Neural progenitor cell (in vitro differentiated cells): ENCODE results near the gene RPS19. TPM values are rescaled to one million over a fixed set of nuclear protein-coding genes. Genes with fewer than 3 reads are reported as not detected.

ENCODE experiments used
- DNase-seq: peaks from one replicate; pipeline ENCODE4 v3.0.0-alpha.2; 2016; ENCODE audit warnings: low spot score
- H2AFZ ChIP-seq: fragments of 200-600 bp; sonication (generic); replicated peaks from 2 replicates; pipeline ENCODE4 v1.6.1; 2016; ENCODE audit warnings: antibody characterized with exemption
- H3F3A ChIP-seq: fragments of 200-600 bp; sonication (generic); 2 replicates; pipeline ENCODE4 v1.6.1; 2016; ENCODE audit warnings: antibody characterized with exemption, low read depth
- H3K27ac ChIP-seq: fragments of 200-600 bp; sonication (generic); 2 replicates; pipeline ENCODE4 v1.5.1; 2016; ENCODE audit warnings: mild to moderate bottlenecking
- H3K27me3 ChIP-seq: fragments of 200-600 bp; sonication (generic); 2 replicates; pipeline ENCODE4 v1.6.1; 2016; ENCODE audit warnings: mild to moderate bottlenecking, moderate library complexity
- H3K36me3 ChIP-seq: fragments of 200-600 bp; sonication (generic); 2 replicates; pipeline ENCODE4 v1.5.1; 2016
- H3K4me1 ChIP-seq: fragments of 200-600 bp; sonication (generic); 2 replicates; pipeline ENCODE4 v1.6.1; 2016; ENCODE audit warnings: mixed run types
- H3K4me2 ChIP-seq: fragments of 200-600 bp; sonication (generic); 2 replicates; pipeline ENCODE4 v1.6.1; 2016
- H3K4me3 ChIP-seq: fragments of 200-600 bp; sonication (generic); 2 replicates; pipeline ENCODE4 v1.5.1; 2016
- H3K79me2 ChIP-seq: fragments of 200-600 bp; sonication (generic); 2 replicates; pipeline ENCODE4 v1.6.1; 2016; ENCODE audit warnings: low read depth
- H3K9ac ChIP-seq: fragments of 200-600 bp; sonication (generic); 2 replicates; pipeline ENCODE4 v1.6.1; 2016
- H3K9me3 ChIP-seq: fragments of 200-600 bp; sonication (generic); 2 replicates; pipeline ENCODE4 v1.5.1; 2016; ENCODE audit warnings: low read depth
- H4K20me1 ChIP-seq: fragments of 200-600 bp; sonication (generic); 2 replicates; pipeline ENCODE4 v1.6.1; 2016; ENCODE audit warnings: low read depth
- H3K27ac Mint-ChIP-seq: 3 replicates; pipeline ENCODE4 v1.8.0; 2021; ENCODE audit warnings: mixed read lengths
- H3K27me3 Mint-ChIP-seq: 2 replicates; pipeline ENCODE4 v1.8.0; 2022; ENCODE audit warnings: low read depth, mild to moderate bottlenecking, inconsistent platforms, moderate library complexity, mixed read lengths; ENCODE audit not compliant: insufficient read depth
- H3K36me3 Mint-ChIP-seq: 3 replicates; pipeline ENCODE4 v1.8.0; 2021; ENCODE audit warnings: mixed read lengths
- H3K4me1 Mint-ChIP-seq: 3 replicates; pipeline ENCODE4 v1.8.0; 2021; ENCODE audit warnings: mixed read lengths
- H3K4me3 Mint-ChIP-seq: 3 replicates; pipeline ENCODE4 v1.8.0; 2021; ENCODE audit warnings: mild to moderate bottlenecking, moderate library complexity, mixed read lengths
- H3K9me3 Mint-ChIP-seq: 3 replicates; pipeline ENCODE4 v1.8.0; 2020; ENCODE audit warnings: mixed read lengths
- CTCF ChIP-seq: fragments of 200-600 bp; sonication (generic); IDR thresholded peaks from 2 replicates; pipeline ENCODE4 v1.5.1; 2017; ENCODE audit warnings: antibody characterized with exemption, mild to moderate bottlenecking
- EZH2 ChIP-seq: fragments of 200-600 bp; sonication (generic); IDR thresholded peaks from 2 replicates; pipeline ENCODE4 v1.6.1; 2017; ENCODE audit warnings: antibody characterized with exemption, mild to moderate bottlenecking, moderate library complexity
- EZH2phosphoT487 ChIP-seq: fragments of 200-600 bp; sonication (generic); IDR thresholded peaks from 2 replicates; pipeline ENCODE4 v1.6.1; 2017; ENCODE audit warnings: antibody characterized with exemption
- total RNA-seq: library from RNA; depleted of rRNA; stranded (reverse); fragments of >200 nt; gene quantifications from 2 replicates; pipeline ENCODE4 v1.2.3, GENCODE V29; 2015; ENCODE audit warnings: low replicate concordance

RPS19 gene
- total RNA-seq, 1 donor from 2014 or later = 1,422 TPM

DNA sequence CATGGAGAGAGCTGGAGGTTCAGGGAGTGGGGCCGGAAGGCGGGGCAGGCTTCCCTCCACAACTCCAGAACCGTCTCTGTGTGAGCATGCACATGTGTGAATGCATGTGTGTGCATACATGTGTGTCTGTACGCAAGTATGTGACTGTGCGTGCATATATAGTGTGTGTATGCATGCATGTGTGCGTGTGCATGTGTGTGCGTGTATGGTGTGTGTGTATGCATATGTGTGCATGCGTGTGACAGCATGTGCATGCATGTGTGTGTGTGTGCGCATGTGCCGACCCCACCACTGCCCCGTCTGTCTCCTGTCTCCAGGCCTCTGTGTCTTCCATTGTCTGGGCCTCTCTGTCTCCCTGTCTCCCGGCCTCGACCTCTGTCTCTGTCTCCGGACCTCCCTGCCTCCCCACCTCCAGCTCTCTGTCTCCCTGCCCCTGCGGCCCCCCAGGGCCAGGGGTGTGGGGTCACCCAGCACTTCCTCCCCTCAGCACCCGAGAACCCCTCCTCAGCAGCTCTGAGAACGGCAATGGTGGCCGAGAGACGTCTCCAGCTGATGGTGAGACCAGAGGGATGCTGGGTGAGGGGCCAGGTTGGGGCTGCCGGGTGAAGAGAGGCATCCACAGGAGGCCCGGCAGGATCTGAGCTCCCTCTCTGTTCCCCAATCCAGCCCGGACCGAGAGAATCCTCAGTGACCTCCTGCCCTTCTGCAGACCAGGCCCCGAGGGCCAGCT, 45.4 kb downstream of the RPS19 start:
- H3K36me3 Mint-ChIP-seq = peaks cover 5% of the 10 kb centered on the region
- H3K4me1 Mint-ChIP-seq = no peaks in the 10 kb centered on the region

GRCh38 chr19:41906271-41906670, 46.2 kb downstream of the RPS19 start:
- Histone ChIP-seq H3K4me3 (no peak overlapping the region), H4K20me1 (peaks cover 4% of the 10 kb centered on the region), H3K79me2 (no peaks in the 10 kb centered on the region), H3K9ac (no peak overlapping the region), H3K9me3 (no peaks in the 10 kb centered on the region), H2AFZ (no peak overlapping the region), H3K4me1 (no peaks in the 10 kb centered on the region), H3K27ac (no peak overlapping the region), H3K27me3 (peaks cover 26% of the 10 kb centered on the region), H3K4me2 (no peak overlapping the region), H3F3A (no peaks in the 10 kb centered on the region), H3K36me3 (no peaks in the 10 kb centered on the region)
- no peak for TF ChIP-seq EZH2
- no peak for TF ChIP-seq CTCF
- no peak for TF ChIP-seq EZH2phosphoT487
- no peak overlapping the region for H3K27ac Mint-ChIP-seq
- no peaks in the 10 kb centered on the region for H3K9me3 Mint-ChIP-seq
- H3K27me3 Mint-ChIP-seq = peaks cover 9% of the 10 kb centered on the region
- no peak for DNase-seq
- peaks cover 5% of the 10 kb centered on the region for H3K36me3 Mint-ChIP-seq
- no peaks in the 10 kb centered on the region for H3K4me1 Mint-ChIP-seq
- no peak overlapping the region for H3K4me3 Mint-ChIP-seq

More for the DNA sequence above, 45.4 kb downstream of the RPS19 start:
- peaks cover 1% of the 10 kb centered on the region for H4K20me1 ChIP-seq
- H3K27ac ChIP-seq = no peak overlapping the region
- no peak overlapping the region for H3K9ac ChIP-seq
- no peaks in the 10 kb centered on the region for H3K9me3 Mint-ChIP-seq
- no peak overlapping the region for H3K27ac Mint-ChIP-seq
- peaks cover 18% of the 10 kb centered on the region for H3K27me3 ChIP-seq
- H3F3A ChIP-seq = no peaks in the 10 kb centered on the region
- no peaks in the 10 kb centered on the region for H3K79me2 ChIP-seq
- TF ChIP-seq EZH2 = no peak
- TF ChIP-seq EZH2phosphoT487 = no peak
- no peak for TF ChIP-seq CTCF
- no peak overlapping the region for H3K4me3 Mint-ChIP-seq
- H3K9me3 ChIP-seq = no peaks in the 10 kb centered on the region
- H3K4me2 ChIP-seq = no peak overlapping the region
- no peak for DNase-seq
- H3K36me3 ChIP-seq = no peaks in the 10 kb centered on the region
- H3K4me1 ChIP-seq = no peaks in the 10 kb centered on the region
- no peak overlapping the region for H3K4me3 ChIP-seq
- H2AFZ ChIP-seq = no peak overlapping the region
- peaks cover 2% of the 10 kb centered on the region for H3K27me3 Mint-ChIP-seq

DNA sequence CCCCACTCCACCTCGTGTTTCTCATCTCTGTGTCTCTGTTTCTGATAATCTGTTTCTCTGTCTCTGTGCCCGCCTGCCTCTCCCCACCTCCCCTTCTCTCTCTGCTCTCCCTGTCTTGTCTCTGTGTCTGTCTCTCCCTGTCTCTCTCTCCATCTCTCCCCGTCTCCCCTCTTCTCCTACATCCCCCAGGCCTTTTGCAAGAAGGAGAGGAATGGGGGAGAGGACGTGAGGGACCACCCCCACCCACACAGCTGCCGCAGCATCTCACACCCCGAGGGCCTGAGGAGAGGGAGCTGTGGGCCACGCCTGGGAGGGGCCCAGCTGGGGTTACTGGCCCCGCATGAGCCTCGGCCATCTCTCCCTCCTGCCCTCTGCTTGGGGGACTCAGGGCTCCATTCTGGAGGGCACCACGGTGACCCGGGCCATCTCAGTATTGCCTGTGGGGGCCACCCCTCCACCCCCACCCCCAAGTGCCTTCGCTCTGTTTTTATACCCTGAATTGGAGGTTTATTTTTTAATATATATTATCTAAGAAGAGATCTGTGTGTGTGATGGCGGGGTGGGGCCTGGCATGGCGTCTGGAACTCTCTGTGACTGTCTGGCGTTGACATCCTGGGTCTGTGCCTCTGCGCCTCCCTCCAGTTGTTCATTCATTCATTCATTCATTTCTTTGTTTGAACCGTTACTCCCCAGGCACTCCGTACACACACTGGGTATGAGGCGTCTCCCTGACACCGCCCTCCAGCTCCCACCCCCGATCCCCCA, 47.0 kb downstream of the RPS19 start:
- Histone ChIP-seq H3K27ac (no peak overlapping the region), H3K79me2 (no peaks in the 10 kb centered on the region), H3K4me2 (no peak overlapping the region), H3K9me3 (no peaks in the 10 kb centered on the region), H3K36me3 (no peaks in the 10 kb centered on the region), H2AFZ (no peak overlapping the region), H3K9ac (no peak overlapping the region), H3K27me3 (peaks cover 35% of the 10 kb centered on the region), H4K20me1 (peaks cover 12% of the 10 kb centered on the region), H3K4me3 (no peak overlapping the region), H3F3A (no peaks in the 10 kb centered on the region), H3K4me1 (no peaks in the 10 kb centered on the region)
- H3K36me3 Mint-ChIP-seq = peaks cover 5% of the 10 kb centered on the region
- H3K4me3 Mint-ChIP-seq = no peak overlapping the region
- DNase-seq = no peak
- peaks cover 18% of the 10 kb centered on the region for H3K27me3 Mint-ChIP-seq
- H3K9me3 Mint-ChIP-seq = no peaks in the 10 kb centered on the region
- peaks cover 4% of the 10 kb centered on the region for H3K4me1 Mint-ChIP-seq
- no peak overlapping the region for H3K27ac Mint-ChIP-seq
- TF ChIP-seq EZH2 (no peak), EZH2phosphoT487 (no peak), CTCF (no peak)
